ENCODE measurements around the gene GYG1.
"Not testable (repeated sequence)": the region's sequence is repeated elsewhere in the genome, so short reads cannot be mapped to it uniquely, and the experiment has no call there.

GYG1 gene

GRCh38 chr3:148970271-148970670, 21.1 kb upstream of the GYG1 start:
- Mint-ChIP-seq H3K4me3 (no peak overlapping the region), H3K27ac (no peak overlapping the region), H3K9me3 (no peaks in the 10 kb centered on the region), H3K4me1 (no peaks in the 10 kb centered on the region), H3K36me3 (no peaks in the 10 kb centered on the region)
- DNase-seq (ENCODE audit: low spot score in 2 of 2): no peak
- ATAC-seq: no peak

DNA sequence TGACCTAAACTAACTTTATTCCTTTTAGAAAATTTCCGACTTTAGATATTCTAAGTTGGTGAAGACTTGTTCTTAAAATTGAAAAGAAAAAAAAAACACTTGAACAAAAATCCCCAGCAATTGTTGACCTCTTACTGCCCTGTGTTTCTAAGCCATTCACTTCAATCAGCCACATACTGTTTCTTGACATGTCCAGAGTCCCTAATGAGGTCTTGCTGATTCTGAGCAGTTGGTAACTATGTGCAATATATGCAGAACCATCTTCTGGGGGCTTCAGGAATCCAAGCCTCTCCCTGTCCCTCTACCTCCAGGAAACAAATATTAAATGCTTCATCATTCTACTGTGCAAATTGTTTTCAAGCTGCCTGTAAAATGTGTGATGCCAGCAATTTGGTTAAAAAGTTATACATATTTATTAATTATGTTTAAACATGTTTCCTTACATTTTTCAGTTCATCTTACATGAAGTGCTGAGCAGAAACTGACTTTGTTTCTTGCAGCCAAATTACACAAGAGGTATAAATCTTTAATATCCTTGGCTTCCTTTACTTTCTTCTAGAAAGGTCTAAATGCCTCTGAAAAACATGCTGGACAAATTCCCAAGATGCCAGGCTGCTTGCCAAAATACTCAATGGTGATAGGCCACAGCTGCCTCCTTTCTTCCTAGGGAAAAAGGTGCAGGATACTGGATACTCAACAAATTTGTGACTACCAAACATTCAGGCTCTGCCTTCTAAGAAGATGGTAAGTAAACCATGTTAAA, 19.8 kb upstream of the GYG1 start:
- DNase-seq (ENCODE audit: low spot score in 2 of 2) (no peak), ATAC-seq (no peak)
- no peak overlapping the region for H3K4me3 Mint-ChIP-seq
- H3K27ac Mint-ChIP-seq: no peak overlapping the region
- H3K36me3 Mint-ChIP-seq: no peaks in the 10 kb centered on the region
- no peaks in the 10 kb centered on the region for H3K9me3 Mint-ChIP-seq
- H3K4me1 Mint-ChIP-seq: no peaks in the 10 kb centered on the region

DNA sequence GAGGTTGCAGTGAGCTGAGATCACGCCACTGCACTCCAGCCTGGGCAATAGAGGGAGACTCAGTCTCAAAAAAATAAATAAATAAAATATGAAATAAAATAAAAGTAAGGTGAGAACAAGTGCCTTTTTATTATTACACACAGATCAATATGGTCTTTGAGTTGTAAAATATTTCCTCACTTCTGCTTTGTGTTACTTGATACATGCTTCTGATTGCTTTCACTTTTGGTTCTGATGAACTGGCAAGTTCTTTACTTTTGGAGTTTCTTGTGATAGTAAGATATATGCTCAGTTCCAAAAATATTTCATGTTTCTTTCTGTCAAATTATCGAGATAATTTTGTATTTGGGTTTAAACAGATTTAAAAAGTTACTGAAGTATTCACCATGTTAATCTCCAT, 16.6 kb upstream of the GYG1 start:
- Mint-ChIP-seq H3K27ac (no peak overlapping the region), H3K4me3 (no peak overlapping the region), H3K9me3 (no peaks in the 10 kb centered on the region), H3K36me3 (no peaks in the 10 kb centered on the region), H3K4me1 (no peaks in the 10 kb centered on the region)
- DNase-seq (ENCODE audit: low spot score in 2 of 2): no peak
- ATAC-seq: no peak

DNA sequence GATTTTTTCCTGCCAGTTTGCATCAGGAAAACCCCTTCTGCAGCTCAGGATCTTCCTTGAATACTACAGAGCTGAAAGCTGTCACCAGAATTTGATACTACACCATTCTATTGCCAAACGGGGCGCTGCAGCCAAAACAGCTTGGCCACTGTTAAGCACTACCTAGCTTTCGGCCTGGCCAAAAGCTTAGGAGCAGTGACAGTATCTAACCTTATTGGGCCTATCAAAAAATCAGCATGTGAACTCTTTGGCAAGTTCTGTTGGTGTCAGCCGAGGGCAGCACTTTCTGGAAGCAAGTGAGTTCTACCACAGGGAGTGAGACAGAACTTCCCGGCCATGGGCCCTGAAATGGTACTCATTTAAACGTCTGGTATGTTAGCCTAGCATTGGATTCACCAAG, 16.1 kb upstream of the GYG1 start:
- ATAC-seq: no peak
- H3K27ac Mint-ChIP-seq: no peak overlapping the region
- H3K9me3 Mint-ChIP-seq: no peaks in the 10 kb centered on the region

GRCh38 chr3:148975696-148976095, 15.6 kb upstream of the GYG1 start:
- Mint-ChIP-seq H3K9me3 (no peaks in the 10 kb centered on the region), H3K4me1 (no peaks in the 10 kb centered on the region), H3K4me3 (no peak overlapping the region), H3K36me3 (no peaks in the 10 kb centered on the region), H3K27ac (no peak overlapping the region)
- no peak for ATAC-seq
- DNase-seq (ENCODE audit: low spot score in 2 of 2): no peak

More for the DNA sequence above, 16.1 kb upstream of the GYG1 start:
- DNase-seq (ENCODE audit: low spot score in 2 of 2): no peak
- Mint-ChIP-seq H3K4me1 (no peaks in the 10 kb centered on the region), H3K36me3 (no peaks in the 10 kb centered on the region), H3K4me3 (no peak overlapping the region)

- Mint-ChIP-seq H3K9me3 (no peaks in the 10 kb centered on the region), H3K27ac (no peak overlapping the region), H3K4me1 (no peaks in the 10 kb centered on the region), H3K4me3 (no peak overlapping the region), H3K36me3 (no peaks in the 10 kb centered on the region)
- DNase-seq (ENCODE audit: low spot score in 2 of 2) (no peak), ATAC-seq (no peak)
These were observed 10.1 kb upstream of the GYG1 start for GRCh38 chr3:148981273-148981672.

GRCh38 chr3:148987551-148987950, 3.8 kb upstream of the GYG1 start:
- H3K27ac Mint-ChIP-seq; DNase-seq (ENCODE audit: low spot score in 2 of 2); ATAC-seq; H3K9me3 Mint-ChIP-seq; H3K4me3 Mint-ChIP-seq: not testable (repeated sequence)
- Mint-ChIP-seq H3K4me1 (peaks cover 20% of the 10 kb centered on the region), H3K36me3 (peaks cover 16% of the 10 kb centered on the region)

GRCh38 chr3:148990236-148990635, 1.1 kb upstream of the GYG1 start:
- DNase-seq (ENCODE audit: low spot score in 2 of 2) (no peak), ATAC-seq (peak; percentile 69)
- peak overlapping the region; percentile 96 for H3K27ac Mint-ChIP-seq
- H3K4me1 Mint-ChIP-seq: peaks cover 36% of the 10 kb centered on the region
- peak overlapping the region; percentile 82 for H3K4me3 Mint-ChIP-seq
- H3K9me3 Mint-ChIP-seq: no peaks in the 10 kb centered on the region
- peaks cover 34% of the 10 kb centered on the region for H3K36me3 Mint-ChIP-seq

DNA sequence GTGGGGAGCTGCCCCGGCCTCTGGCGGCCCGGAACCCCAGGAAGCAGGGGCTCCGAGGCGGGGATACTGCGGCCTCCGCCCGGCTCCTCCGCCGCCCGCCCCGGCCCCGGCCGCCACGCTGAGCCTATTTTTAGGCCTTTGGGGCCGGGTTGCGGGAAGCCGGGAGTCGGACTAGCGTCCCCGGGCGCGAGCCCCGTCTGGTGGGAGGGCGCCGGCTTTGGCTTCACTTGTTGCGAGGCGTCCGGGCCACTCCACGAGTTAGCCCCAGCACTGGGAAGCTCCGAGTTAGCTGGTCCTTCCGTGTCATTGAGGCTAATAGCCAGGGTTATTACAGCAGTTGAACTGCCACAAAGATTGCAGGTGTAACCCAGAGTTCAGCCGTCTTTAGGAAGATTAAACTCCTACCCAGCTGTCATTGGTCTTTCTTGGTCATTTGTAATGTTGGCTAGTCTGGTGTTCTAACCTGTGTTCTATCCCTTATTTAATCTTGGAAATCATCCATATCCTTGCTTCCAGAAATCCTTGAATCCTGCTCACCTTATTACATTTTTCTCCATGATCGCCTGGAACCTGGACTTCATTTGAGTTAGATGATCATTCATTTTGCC, 791 bp downstream of the GYG1 start:
- DNase-seq (ENCODE audit: low spot score in 2 of 2) (peak; percentile 28 to 75), ATAC-seq (peak; percentile 11)
- Mint-ChIP-seq H3K9me3 (no peaks in the 10 kb centered on the region), H3K36me3 (peaks cover 53% of the 10 kb centered on the region), H3K27ac (peak overlapping the region; percentile 96), H3K4me3 (peak overlapping the region; percentile 82), H3K4me1 (peaks cover 55% of the 10 kb centered on the region)

DNA sequence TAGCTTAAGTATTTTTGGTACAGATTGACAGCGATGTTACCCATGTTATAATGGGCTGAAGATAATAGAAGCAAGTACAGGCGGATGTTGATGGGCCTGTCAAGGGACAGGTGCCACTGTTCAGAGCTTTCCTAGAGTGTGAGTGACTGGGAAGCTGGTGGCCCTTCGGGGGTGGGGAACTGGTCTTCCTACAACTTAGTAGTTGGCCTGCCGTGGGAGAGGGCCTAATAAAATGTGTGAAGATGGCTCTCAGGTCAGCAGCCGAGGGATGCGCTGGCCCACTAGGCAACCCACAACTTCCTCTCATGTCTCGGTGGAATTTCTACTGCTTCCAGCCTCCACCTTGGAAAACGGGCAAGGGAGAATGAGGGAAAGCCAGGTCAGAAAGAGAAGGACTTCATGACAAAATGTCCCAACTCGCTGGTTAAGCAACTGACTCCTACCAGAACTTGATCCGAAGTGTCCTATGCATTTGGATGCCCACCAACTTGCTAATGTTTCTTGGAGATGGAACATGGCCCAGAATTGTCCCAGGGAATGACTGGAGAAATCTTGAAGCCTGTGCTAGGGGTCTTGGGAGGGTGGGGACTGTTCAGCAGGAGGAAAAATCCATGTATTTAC, 1.4 kb downstream of the GYG1 start:
- H3K4me3 Mint-ChIP-seq: peak overlapping the region; percentile 82
- H3K27ac Mint-ChIP-seq: peak overlapping the region; percentile 96
- peaks cover 57% of the 10 kb centered on the region for H3K36me3 Mint-ChIP-seq
- DNase-seq (ENCODE audit: low spot score in 2 of 2) (no peak), ATAC-seq (no peak)
- H3K4me1 Mint-ChIP-seq: peaks cover 58% of the 10 kb centered on the region
- no peaks in the 10 kb centered on the region for H3K9me3 Mint-ChIP-seq

GRCh38 chr3:148997623-148998022, 6.3 kb downstream of the GYG1 start:
- peak overlapping the region; percentile 84 for H3K27ac Mint-ChIP-seq
- peak overlapping the region; percentile 47 for H3K4me3 Mint-ChIP-seq
- ATAC-seq: no peak
- peaks cover 73% of the 10 kb centered on the region for H3K36me3 Mint-ChIP-seq
- peaks cover 69% of the 10 kb centered on the region for H3K4me1 Mint-ChIP-seq
- H3K9me3 Mint-ChIP-seq: no peaks in the 10 kb centered on the region
- DNase-seq (ENCODE audit: low spot score in 2 of 2): no peak

GRCh38 chr3:148998297-148998696, 7.0 kb downstream of the GYG1 start:
- Mint-ChIP-seq H3K36me3 (peaks cover 73% of the 10 kb centered on the region), H3K9me3 (no peaks in the 10 kb centered on the region), H3K27ac (peak overlapping the region; percentile 84), H3K4me1 (peaks cover 62% of the 10 kb centered on the region), H3K4me3 (peak overlapping the region; percentile 47)
- no peak for ATAC-seq
- DNase-seq (ENCODE audit: low spot score in 2 of 2): no peak

DNA sequence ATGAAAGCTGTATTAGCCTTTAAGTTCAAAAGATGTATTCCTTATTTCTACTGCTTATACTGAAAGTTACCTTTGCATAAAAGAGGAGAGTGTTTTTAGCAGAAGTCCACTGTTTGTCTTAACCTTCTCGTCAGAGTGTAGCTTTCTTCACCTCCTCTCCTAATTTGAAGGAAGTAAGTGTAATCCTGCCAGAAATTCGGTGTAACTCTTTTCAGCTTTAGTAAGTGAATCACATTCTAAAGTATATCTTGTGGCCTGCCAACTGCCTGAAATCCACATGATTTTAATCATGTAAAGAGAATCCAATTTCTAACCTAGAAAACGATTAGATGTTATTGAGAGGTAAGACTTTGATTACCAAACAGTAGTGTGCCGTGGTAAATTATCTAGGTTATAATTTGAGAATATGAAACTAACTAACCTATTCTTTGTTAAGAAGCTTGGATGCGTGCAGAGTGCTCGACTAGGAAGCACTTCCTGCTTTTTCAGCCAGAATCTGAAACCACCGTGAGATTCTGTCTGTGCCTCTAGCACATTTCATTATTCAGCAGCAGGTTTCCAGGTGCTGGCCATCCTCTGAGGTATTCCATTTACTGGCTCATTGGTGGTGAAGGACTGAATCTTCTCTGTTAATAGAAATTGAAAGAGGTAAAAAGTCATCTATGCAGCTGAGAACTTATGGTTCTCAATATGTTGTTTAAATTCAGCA, 7.5 kb downstream of the GYG1 start:
- H3K4me3 Mint-ChIP-seq: peak overlapping the region; percentile 47

GRCh38 chr3:148999806-149000205, 8.5 kb downstream of the GYG1 start:
- Mint-ChIP-seq H3K9me3 (no peaks in the 10 kb centered on the region), H3K4me3 (peak overlapping the region; percentile 47), H3K36me3 (peaks cover 69% of the 10 kb centered on the region), H3K27ac (peak overlapping the region; percentile 84), H3K4me1 (peaks cover 63% of the 10 kb centered on the region)
- DNase-seq (ENCODE audit: low spot score in 2 of 2) (no peak), ATAC-seq (peak; percentile 17)

More for the DNA sequence above, 7.5 kb downstream of the GYG1 start:
- ATAC-seq (peak; percentile 42), DNase-seq (ENCODE audit: low spot score in 2 of 2) (no peak)
- Mint-ChIP-seq H3K36me3 (peaks cover 74% of the 10 kb centered on the region), H3K4me1 (peaks cover 62% of the 10 kb centered on the region), H3K27ac (peak overlapping the region; percentile 84), H3K9me3 (no peaks in the 10 kb centered on the region)

DNA sequence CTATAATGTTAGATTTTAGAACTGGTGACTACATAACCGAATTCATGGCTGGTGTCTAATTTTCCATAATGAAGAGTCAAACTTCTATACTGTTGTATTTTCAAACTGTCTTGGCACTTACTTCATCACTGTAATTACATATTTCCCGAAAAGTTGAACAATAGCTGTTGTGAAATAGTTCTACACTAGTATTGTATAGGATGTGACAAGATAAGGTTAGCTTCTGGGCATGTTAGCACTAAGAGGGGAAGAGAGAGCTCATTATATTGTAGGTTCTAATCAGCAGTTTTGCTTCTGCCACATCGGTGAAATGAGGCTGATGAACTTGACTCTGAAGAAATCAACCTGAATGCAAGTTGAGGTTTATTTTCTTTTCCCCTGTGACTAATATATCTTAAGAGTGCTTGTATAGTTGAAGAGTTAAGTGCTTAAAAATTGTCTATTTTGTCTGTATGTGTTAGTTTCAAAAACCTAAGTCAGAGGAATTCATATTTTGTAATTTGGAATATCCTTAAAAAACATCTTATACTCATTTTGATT, 8.9 kb downstream of the GYG1 start:
- no peak for ATAC-seq
- H3K27ac Mint-ChIP-seq: peak overlapping the region; percentile 84
- no peaks in the 10 kb centered on the region for H3K9me3 Mint-ChIP-seq
- peaks cover 62% of the 10 kb centered on the region for H3K4me1 Mint-ChIP-seq
- no peak for DNase-seq (ENCODE audit: low spot score in 2 of 2)
- H3K4me3 Mint-ChIP-seq: peak overlapping the region; percentile 47
- H3K36me3 Mint-ChIP-seq: peaks cover 64% of the 10 kb centered on the region
